Neural progenitor cell (in vitro differentiated cells): ENCODE measurements around the gene TMEM183A. TPM values are rescaled to one million over a fixed set of nuclear protein-coding genes. Genes with fewer than 3 reads are reported as not detected.

Experiments
- DNase-seq: peaks from one replicate; pipeline ENCODE4 v3.0.0-alpha.2; 2016; ENCODE audit warnings: low spot score
- H2AFZ ChIP-seq: fragments of 200-600 bp; sonication (generic); replicated peaks from 2 replicates; pipeline ENCODE4 v1.6.1; 2016; ENCODE audit warnings: antibody characterized with exemption
- H3F3A ChIP-seq: fragments of 200-600 bp; sonication (generic); 2 replicates; pipeline ENCODE4 v1.6.1; 2016; ENCODE audit warnings: antibody characterized with exemption, low read depth
- H3K27ac ChIP-seq: fragments of 200-600 bp; sonication (generic); 2 replicates; pipeline ENCODE4 v1.5.1; 2016; ENCODE audit warnings: mild to moderate bottlenecking
- H3K27me3 ChIP-seq: fragments of 200-600 bp; sonication (generic); 2 replicates; pipeline ENCODE4 v1.6.1; 2016; ENCODE audit warnings: mild to moderate bottlenecking, moderate library complexity
- H3K36me3 ChIP-seq: fragments of 200-600 bp; sonication (generic); 2 replicates; pipeline ENCODE4 v1.5.1; 2016
- H3K4me1 ChIP-seq: fragments of 200-600 bp; sonication (generic); 2 replicates; pipeline ENCODE4 v1.6.1; 2016; ENCODE audit warnings: mixed run types
- H3K4me2 ChIP-seq: fragments of 200-600 bp; sonication (generic); 2 replicates; pipeline ENCODE4 v1.6.1; 2016
- H3K4me3 ChIP-seq: fragments of 200-600 bp; sonication (generic); 2 replicates; pipeline ENCODE4 v1.5.1; 2016
- H3K79me2 ChIP-seq: fragments of 200-600 bp; sonication (generic); 2 replicates; pipeline ENCODE4 v1.6.1; 2016; ENCODE audit warnings: low read depth
- H3K9ac ChIP-seq: fragments of 200-600 bp; sonication (generic); 2 replicates; pipeline ENCODE4 v1.6.1; 2016
- H3K9me3 ChIP-seq: fragments of 200-600 bp; sonication (generic); 2 replicates; pipeline ENCODE4 v1.5.1; 2016; ENCODE audit warnings: low read depth
- H4K20me1 ChIP-seq: fragments of 200-600 bp; sonication (generic); 2 replicates; pipeline ENCODE4 v1.6.1; 2016; ENCODE audit warnings: low read depth
- H3K27ac Mint-ChIP-seq: 3 replicates; pipeline ENCODE4 v1.8.0; 2021; ENCODE audit warnings: mixed read lengths
- H3K27me3 Mint-ChIP-seq: 2 replicates; pipeline ENCODE4 v1.8.0; 2022; ENCODE audit warnings: low read depth, mild to moderate bottlenecking, inconsistent platforms, moderate library complexity, mixed read lengths; ENCODE audit not compliant: insufficient read depth
- H3K36me3 Mint-ChIP-seq: 3 replicates; pipeline ENCODE4 v1.8.0; 2021; ENCODE audit warnings: mixed read lengths
- H3K4me1 Mint-ChIP-seq: 3 replicates; pipeline ENCODE4 v1.8.0; 2021; ENCODE audit warnings: mixed read lengths
- H3K4me3 Mint-ChIP-seq: 3 replicates; pipeline ENCODE4 v1.8.0; 2021; ENCODE audit warnings: mild to moderate bottlenecking, moderate library complexity, mixed read lengths
- H3K9me3 Mint-ChIP-seq: 3 replicates; pipeline ENCODE4 v1.8.0; 2020; ENCODE audit warnings: mixed read lengths
- EZH2 ChIP-seq: fragments of 200-600 bp; sonication (generic); IDR thresholded peaks from 2 replicates; pipeline ENCODE4 v1.6.1; 2017; ENCODE audit warnings: antibody characterized with exemption, mild to moderate bottlenecking, moderate library complexity
- EZH2phosphoT487 ChIP-seq: fragments of 200-600 bp; sonication (generic); IDR thresholded peaks from 2 replicates; pipeline ENCODE4 v1.6.1; 2017; ENCODE audit warnings: antibody characterized with exemption
- total RNA-seq: library from RNA; depleted of rRNA; stranded (reverse); fragments of >200 nt; gene quantifications from 2 replicates; pipeline ENCODE4 v1.2.3, GENCODE V29; 2015; ENCODE audit warnings: low replicate concordance
- TF ChIP-seq, protein P1 (sequence below): fragments of 200-600 bp; sonication (generic); IDR thresholded peaks from 2 replicates; pipeline ENCODE4 v1.5.1; 2017; ENCODE audit warnings: antibody characterized with exemption, mild to moderate bottlenecking

TMEM183A gene
- total RNA-seq, 1 donor from 2014 or later = 92.4 TPM

DNA sequence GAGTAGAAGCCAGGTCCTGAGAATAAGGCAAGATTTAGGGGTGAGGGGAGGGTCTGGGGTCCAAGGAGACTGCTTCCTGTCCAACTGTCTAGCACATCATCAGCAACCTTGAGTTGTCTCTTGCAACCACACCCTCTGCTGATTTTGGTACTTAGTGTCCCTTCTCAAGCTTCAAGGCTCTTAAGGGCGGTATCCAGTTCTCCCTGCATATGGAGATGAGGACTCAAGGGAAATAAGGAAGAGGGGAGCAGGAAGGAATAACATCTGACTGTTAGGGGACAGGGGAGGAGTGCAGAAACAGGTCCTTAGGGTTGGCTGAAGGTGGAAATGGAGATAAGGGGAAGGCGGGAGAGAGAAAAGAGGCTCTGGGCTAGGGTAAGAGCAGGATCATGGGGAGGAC, 66.3 kb downstream of the TMEM183A start:
- H3K4me1 ChIP-seq = no peaks in the 10 kb centered on the region
- no peaks in the 10 kb centered on the region for H3K9me3 Mint-ChIP-seq
- H3K36me3 ChIP-seq = no peaks in the 10 kb centered on the region
- H3F3A ChIP-seq = no peaks in the 10 kb centered on the region
- peaks cover 55% of the 10 kb centered on the region for H3K27me3 ChIP-seq
- TF ChIP-seq, protein P1, sequence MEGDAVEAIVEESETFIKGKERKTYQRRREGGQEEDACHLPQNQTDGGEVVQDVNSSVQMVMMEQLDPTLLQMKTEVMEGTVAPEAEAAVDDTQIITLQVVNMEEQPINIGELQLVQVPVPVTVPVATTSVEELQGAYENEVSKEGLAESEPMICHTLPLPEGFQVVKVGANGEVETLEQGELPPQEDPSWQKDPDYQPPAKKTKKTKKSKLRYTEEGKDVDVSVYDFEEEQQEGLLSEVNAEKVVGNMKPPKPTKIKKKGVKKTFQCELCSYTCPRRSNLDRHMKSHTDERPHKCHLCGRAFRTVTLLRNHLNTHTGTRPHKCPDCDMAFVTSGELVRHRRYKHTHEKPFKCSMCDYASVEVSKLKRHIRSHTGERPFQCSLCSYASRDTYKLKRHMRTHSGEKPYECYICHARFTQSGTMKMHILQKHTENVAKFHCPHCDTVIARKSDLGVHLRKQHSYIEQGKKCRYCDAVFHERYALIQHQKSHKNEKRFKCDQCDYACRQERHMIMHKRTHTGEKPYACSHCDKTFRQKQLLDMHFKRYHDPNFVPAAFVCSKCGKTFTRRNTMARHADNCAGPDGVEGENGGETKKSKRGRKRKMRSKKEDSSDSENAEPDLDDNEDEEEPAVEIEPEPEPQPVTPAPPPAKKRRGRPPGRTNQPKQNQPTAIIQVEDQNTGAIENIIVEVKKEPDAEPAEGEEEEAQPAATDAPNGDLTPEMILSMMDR = no peak
- TF ChIP-seq EZH2 (no peak), EZH2phosphoT487 (no peak)
- DNase-seq = no peak
- no peak overlapping the region for H3K27ac ChIP-seq
- H3K9ac ChIP-seq = no peak overlapping the region
- no peak overlapping the region for H3K27ac Mint-ChIP-seq
- no peak overlapping the region for H3K4me2 ChIP-seq
- no peaks in the 10 kb centered on the region for H3K79me2 ChIP-seq
- H3K27me3 Mint-ChIP-seq = peaks cover 2% of the 10 kb centered on the region
- H2AFZ ChIP-seq = no peak overlapping the region
- no peak overlapping the region for H3K4me3 Mint-ChIP-seq
- H3K4me3 ChIP-seq = no peak overlapping the region
- H3K36me3 Mint-ChIP-seq = peaks cover 9% of the 10 kb centered on the region
- H3K9me3 ChIP-seq = no peaks in the 10 kb centered on the region
- H4K20me1 ChIP-seq = peaks cover 4% of the 10 kb centered on the region
- H3K4me1 Mint-ChIP-seq = peaks cover 17% of the 10 kb centered on the region

Other genes with a start within 250 kb of the TMEM183A start
- gene KDM5B, start 199.0 kb upstream of the TMEM183A start, total RNA-seq = 219 and 283 TPM in 2 replicates
- gene PCAT6, start 196.4 kb upstream of the TMEM183A start, total RNA-seq = 4.2 TPM in 1 of 2 replicates, not detected in the other
- gene RABIF, start 118.2 kb upstream of the TMEM183A start, total RNA-seq = 3.8 and 5.8 TPM in 2 replicates
- gene KLHL12, start 80.1 kb upstream of the TMEM183A start, total RNA-seq = 42.7 and 51.4 TPM in 2 replicates
- gene ADIPOR1, start 49.1 kb upstream of the TMEM183A start, total RNA-seq = 54.6 and 67.0 TPM in 2 replicates
- gene CYB5R1, start 40.1 kb upstream of the TMEM183A start, total RNA-seq = 12.6 and 19.7 TPM in 2 replicates
- 21.5 and 23.5 TPM in 2 replicates for gene PPFIA4, start 19.1 kb downstream of the TMEM183A start, total RNA-seq
- not detected in 2 replicates for gene MYOG, start 78.6 kb downstream of the TMEM183A start, total RNA-seq
- 1.1 and 3.2 TPM in 2 replicates for gene ADORA1, start 120.4 kb downstream of the TMEM183A start, total RNA-seq
- gene MYBPH, start 168.5 kb downstream of the TMEM183A start, total RNA-seq = not detected in 2 replicates
- 0.95 and 1.7 TPM in 2 replicates for gene CHI3L1, start 179.3 kb downstream of the TMEM183A start, total RNA-seq
- gene CHIT1, start 222.3 kb downstream of the TMEM183A start, total RNA-seq = 0.03 and 0.11 TPM in 2 replicates